ENCODE results near the gene HOXA9. TPM values are rescaled to one million over a fixed set of nuclear protein-coding genes. Genes with fewer than 3 reads are reported as not detected.

Gene HOXA9
- total RNA-seq, 2 donors from 2014 or later, result 18.0 to 28.6 TPM

GRCh38 chr7:27141923-27142579, 23.3 kb downstream of the HOXA9 start:
- intact Hi-C loops (cut with DNase I, micrococcal nuclease), result loop anchor here in 1 of 2 donors (5.0 kb wide), 1 partner anchor 285 kb away; no protein-coding TSS in a partner anchor
- DNase-seq, result peak in 1 of 2 donors; percentile 43
- no peak for ATAC-seq

GRCh38 chr7:27141137-27141922, 24.0 kb downstream of the HOXA9 start:
- intact Hi-C loops (cut with DNase I, micrococcal nuclease), result loop anchor here in 1 of 2 donors (5.0 kb wide), 1 partner anchor 284 kb away; no protein-coding TSS in a partner anchor
- ATAC-seq (no peak), DNase-seq (no peak)

DNA sequence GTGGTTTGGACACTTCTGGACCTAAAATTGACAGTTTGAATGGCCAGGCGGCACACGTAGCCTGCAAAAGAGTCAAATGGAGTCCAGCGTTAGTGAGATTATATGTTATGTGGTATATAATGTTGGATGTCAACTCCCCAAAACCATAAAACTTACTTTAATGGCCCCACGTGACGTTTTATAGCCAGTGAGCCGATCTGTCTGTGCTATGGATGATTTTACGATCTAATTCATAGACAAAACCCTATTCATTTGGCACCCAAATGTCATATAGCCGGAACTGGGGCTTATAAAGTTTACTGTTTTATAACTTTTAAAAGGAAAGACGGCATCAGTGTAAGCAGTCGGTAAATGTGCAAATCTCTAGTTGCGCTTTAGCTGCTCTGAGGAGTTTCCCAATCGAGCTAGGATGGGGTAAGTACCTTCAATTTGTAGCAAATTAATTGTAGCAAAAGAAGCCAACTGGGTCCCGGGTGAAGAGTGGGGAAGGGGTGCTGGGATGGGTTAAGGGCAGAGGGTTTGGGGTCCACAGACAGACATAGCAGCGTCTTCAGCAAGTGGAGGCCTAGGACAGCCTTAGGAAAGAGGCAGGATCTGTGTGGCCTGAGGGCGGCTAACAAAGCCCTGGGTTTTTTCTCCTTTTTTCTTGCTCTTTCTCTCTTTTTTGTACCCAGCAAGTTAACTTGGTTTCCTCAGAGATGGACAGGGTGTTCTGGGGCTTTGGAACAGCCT, 25.0 kb downstream of the HOXA9 start:
- DNase-seq, result peak in 1 of 2 donors; percentile 63
- ATAC-seq, result peak; percentile 56
- intact Hi-C loops (cut with DNase I, micrococcal nuclease), result loop anchor here in 1 of 2 donors (5.0 kb wide), 1 partner anchor 283 kb away; no protein-coding TSS in a partner anchor

GRCh38 chr7:27139334-27140125, 25.8 kb downstream of the HOXA9 start:
- peak; percentile 9 for ATAC-seq
- intact Hi-C loops (cut with DNase I, micrococcal nuclease), result loop anchor here in 1 of 2 donors (5.0 kb wide), 1 partner anchor 282 kb away; no protein-coding TSS in a partner anchor
- peak in 1 of 2 donors; percentile 31 for DNase-seq

DNA sequence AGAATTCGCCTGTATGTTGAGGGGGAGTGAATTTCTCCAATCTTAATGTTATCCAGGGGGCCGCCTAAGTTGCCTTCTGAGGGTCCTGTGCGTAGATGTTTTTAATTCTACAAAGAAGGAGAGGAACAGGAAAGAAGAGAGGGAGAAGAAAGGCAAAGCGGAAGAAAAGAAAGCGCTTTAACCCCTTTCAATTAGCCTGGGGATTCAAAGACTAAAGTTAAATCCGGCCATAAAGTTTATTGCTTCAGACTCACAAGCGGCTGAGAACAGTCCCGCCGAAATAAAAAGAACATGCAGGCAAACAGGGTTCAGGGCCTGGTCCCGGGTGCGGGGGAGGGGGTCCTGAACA, 26.4 kb downstream of the HOXA9 start:
- intact Hi-C loops (cut with DNase I, micrococcal nuclease), result no loop called here
- DNase-seq (no peak), ATAC-seq (peak; percentile 19)

DNA sequence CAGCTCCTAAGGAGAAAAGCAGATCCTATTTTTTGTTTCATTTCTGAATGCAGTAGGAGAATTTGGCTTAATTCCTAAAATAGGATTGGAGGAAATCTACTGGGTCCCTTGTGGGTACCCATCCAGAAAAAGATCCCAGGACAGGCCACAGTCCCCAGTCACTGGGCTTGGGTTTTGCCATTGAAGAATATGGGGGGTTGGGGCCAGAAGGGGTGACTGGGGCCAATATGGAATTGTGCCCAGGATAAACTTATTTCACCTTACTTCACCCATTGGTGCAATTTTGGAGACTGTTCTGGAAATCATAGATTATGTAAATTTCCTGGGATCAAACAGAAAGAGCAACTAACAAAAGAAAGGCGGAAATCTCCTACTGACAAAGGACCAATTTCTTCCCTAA, 26.9 kb downstream of the HOXA9 start:
- ATAC-seq (no peak), DNase-seq (no peak)
- intact Hi-C loops (cut with DNase I, micrococcal nuclease), result no loop called here

GRCh38 chr7:27137640-27138315, 27.6 kb downstream of the HOXA9 start:
- intact Hi-C loops (cut with DNase I, micrococcal nuclease), result no loop called here
- ATAC-seq (no peak), DNase-seq (no peak)

DNA sequence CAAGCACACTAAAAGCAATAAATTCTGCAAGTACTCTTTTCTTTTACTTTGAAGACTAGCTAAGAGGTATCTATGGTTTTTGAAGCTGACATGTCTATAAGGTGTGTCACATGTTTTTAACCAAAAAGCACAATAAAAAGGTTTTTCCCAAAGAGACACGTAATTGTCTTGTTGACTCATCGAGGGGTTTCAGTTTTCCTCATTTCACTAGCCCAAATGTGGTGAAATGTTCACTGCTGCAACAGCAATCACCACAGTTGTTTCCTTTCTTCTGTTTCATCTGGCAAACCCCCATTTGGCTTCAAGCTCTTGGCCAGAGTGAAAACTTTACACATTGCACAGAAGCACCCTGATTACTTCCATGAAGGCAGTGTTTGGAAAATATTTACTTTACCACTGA, 30.9 kb downstream of the HOXA9 start:
- intact Hi-C loops (cut with DNase I, micrococcal nuclease), result no loop called here
- ATAC-seq (no peak), DNase-seq (peak in 1 of 2 donors; percentile 39)

DNA sequence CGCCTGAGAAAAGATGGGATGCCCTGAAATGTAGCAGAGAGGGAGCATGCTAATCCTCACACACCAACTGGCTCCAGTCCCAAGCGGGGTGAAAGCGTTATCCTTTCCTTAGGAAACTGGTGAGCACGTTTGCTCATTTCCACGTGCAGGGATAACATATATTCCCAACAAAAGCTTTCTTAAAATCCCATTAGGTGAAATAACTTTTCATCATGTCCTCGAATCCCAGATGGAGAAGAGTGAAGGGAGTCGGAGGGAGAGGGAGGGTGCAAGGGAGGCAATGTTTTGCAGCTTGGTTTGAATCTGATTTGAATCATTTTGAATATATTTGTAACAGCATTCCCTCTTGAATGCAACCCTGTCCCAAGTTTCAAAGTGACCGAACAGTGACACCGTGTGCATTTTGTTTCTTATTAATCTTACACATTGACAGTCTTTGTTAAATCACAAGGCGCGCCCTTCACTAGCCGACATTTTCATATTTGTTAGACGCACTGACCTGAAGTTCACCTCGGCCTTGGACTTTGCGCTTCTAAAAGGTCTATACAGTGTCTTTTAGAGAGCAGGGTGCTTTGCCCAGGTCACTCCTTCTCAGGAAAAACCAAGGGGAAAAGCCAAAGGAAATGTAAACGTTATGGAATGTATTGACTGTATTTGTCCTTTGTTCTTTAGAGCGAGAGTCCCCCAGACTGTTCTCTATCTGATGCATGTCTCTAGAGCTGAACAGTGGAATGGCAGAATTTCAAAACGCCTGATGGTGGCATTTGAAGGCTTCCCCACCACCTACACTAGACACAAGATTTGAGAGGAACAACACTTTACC, 31.7 kb downstream of the HOXA9 start:
- DNase-seq (peak in 1 of 2 donors; percentile 45), ATAC-seq (no peak)
- intact Hi-C loops (cut with DNase I, micrococcal nuclease), result no loop called here

GRCh38 chr7:27132978-27133377, 32.4 kb downstream of the HOXA9 start:
- ATAC-seq, result no peak
- intact Hi-C loops (cut with DNase I, micrococcal nuclease), result no loop called here
- no peak for DNase-seq

DNA sequence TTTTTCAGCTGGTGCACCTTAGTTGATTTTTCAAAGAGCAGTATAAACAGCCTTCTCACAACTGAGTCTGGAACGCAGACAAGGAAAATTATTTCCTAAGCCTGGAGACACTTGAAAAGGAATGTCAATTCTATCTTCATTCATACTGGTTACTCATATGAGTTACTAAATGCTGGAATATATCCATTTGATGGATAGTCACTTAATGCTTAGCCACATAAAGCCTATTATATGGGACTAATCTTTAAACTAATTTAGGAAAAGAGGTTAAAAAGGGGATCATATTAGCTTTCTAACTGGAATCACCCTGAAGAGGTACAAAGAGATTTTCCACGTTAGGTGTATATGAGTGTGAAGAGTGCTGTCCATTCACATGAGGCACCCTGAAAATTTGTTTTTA, 33.1 kb downstream of the HOXA9 start:
- intact Hi-C loops (cut with DNase I, micrococcal nuclease), result no loop called here
- no peak for DNase-seq
- ATAC-seq, result no peak

- intact Hi-C loops (cut with DNase I, micrococcal nuclease), result no loop called here
- ATAC-seq, result peak; percentile 0
These were observed 33.9 kb downstream of the HOXA9 start for GRCh38 chr7:27131390-27131819.

GRCh38 chr7:27130540-27131389, 34.6 kb downstream of the HOXA9 start, which contains the start of gene HOXA4:
TSS of gene HOXA4 (minus strand) at chr7:27130757. CDS start at chr7:27130733, 24 bp downstream.
- DNase-seq (peak; percentile 94 to 95), ATAC-seq (peak; percentile 85)
- intact Hi-C loops (cut with DNase I, micrococcal nuclease), result no loop called here

More at GRCh38 chr7:27131390-27131819, 33.9 kb downstream of the HOXA9 start:
- DNase-seq, result no peak

DNA sequence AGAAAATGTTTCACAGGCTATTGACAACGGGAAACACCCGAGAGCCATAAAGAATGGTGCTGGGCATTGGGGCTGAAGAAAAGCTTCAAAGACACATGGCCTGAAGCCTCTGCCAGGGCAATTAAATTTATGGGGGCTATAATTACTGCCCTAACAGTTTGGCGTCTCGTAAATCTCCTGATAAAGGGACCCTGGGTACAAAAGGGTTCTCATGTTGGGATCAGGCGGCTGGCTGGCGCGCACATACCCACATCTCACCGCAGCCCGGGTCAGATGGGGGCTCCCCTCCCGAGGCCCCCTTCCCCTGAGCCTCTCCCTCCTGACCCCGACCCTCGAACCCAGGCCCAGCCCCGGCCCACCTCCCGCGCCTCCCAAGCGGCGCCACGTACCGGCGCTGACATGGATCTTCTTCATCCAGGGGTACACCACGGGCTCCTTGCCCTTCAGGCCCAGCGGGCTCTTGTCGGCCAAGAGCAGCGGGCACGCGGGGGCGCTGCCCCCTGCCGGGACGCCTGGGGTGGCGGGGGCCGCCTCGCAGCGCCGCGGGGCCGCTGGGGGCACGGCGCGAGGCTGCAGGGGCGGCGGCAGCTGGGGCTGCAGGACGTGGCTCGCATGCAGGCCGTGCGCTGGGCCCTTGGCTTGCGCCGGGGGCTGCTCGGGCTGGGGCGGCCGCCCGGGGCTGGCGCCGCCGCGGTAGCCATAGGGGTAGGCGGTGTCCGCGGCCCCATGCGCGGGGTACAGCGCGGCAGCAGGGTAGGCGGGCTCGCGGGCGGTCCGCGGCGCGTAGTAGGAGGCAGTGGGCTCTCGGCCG, 35.4 kb downstream of the HOXA9 start:
- ATAC-seq (peak; percentile 74), DNase-seq (peak; percentile 69 to 78)
- intact Hi-C loops (cut with DNase I, micrococcal nuclease), result no loop called here
